NT2/D1 (cell line): Measurements from ENCODE around the gene SLC25A27.

Experiments
- DNase-seq: peaks from one replicate; pipeline ENCODE4 v3.0.0-alpha.2; 2011; ENCODE audit warnings: low read depth, low spot score
- H3K27me3 ChIP-seq: 2 replicates; pipeline ENCODE4 v1.6.0; 2011; ENCODE audit warnings: mild to moderate bottlenecking; ENCODE audit not compliant: insufficient read length, insufficient read depth
- H3K36me3 ChIP-seq: 2 replicates; pipeline ENCODE4 v1.6.1; 2011; ENCODE audit warnings: mild to moderate bottlenecking, low read length, mixed read lengths; ENCODE audit not compliant: insufficient read depth, insufficient read length
- H3K4me1 ChIP-seq: 2 replicates; pipeline ENCODE4 v1.5.1; 2011; ENCODE audit not compliant: insufficient read depth, insufficient read length
- H3K4me3 ChIP-seq: 2 replicates; pipeline ENCODE4 v1.5.1; 2011; ENCODE audit warnings: low read depth; ENCODE audit not compliant: insufficient read length
- H3K9ac ChIP-seq: 2 replicates; pipeline ENCODE4 v1.6.0; 2011; ENCODE audit warnings: low read depth; ENCODE audit not compliant: insufficient read length
- H3K9me3 ChIP-seq: 2 replicates; pipeline ENCODE4 v1.5.1; 2011; ENCODE audit warnings: mild to moderate bottlenecking, low read length; ENCODE audit not compliant: insufficient read depth
- SUZ12 ChIP-seq: IDR thresholded peaks from 2 replicates; pipeline ENCODE4 v1.6.1; 2011; ENCODE audit not compliant: insufficient read length, insufficient read depth; ENCODE audit errors: extremely low read depth
- YY1 ChIP-seq: IDR thresholded peaks from 2 replicates; pipeline ENCODE4 v1.6.1; 2011; ENCODE audit not compliant: insufficient read length, insufficient read depth
- ZNF274 ChIP-seq: IDR thresholded peaks from 2 replicates; pipeline ENCODE4 v1.6.1; 2011; ENCODE audit warnings: mild to moderate bottlenecking, low read depth, low read length

Gene SLC25A27

GRCh38 chr6:46652603-46653438 is at the start of gene SLC25A27, which contains the start of gene CYP39A1:
TSS of gene SLC25A27 (plus strand) at chr6:46652975. CDS start at chr6:46653193, 218 bp downstream.
TSS of gene CYP39A1 (minus strand) at chr6:46652818. CDS start at chr6:46652582, 236 bp downstream.
- Histone ChIP-seq H3K4me1 (no peaks in the 10 kb centered on the region), H3K36me3 (no peaks in the 10 kb centered on the region), H3K9ac (peak within 1 kb of the TSS; percentile 72), H3K4me3 (peak within 1 kb of the TSS; percentile 86), H3K27me3 (peaks cover 25% of the 10 kb centered on the region), H3K9me3 (no peaks in the 10 kb centered on the region)
- peak; percentile 77 for DNase-seq
- no peak for TF ChIP-seq ZNF274
- no peak for TF ChIP-seq YY1
- peak; percentile 57 for TF ChIP-seq SUZ12

GRCh38 chr6:46605091-46605797 is 47.5 kb upstream of the SLC25A27 start:
- Histone ChIP-seq H3K4me3 (no peak overlapping the region), H3K9ac (no peak overlapping the region), H3K27me3 (no peaks in the 10 kb centered on the region), H3K4me1 (no peaks in the 10 kb centered on the region), H3K9me3 (no peaks in the 10 kb centered on the region), H3K36me3 (no peaks in the 10 kb centered on the region)
- TF ChIP-seq ZNF274 (no peak), SUZ12 (no peak), YY1 (no peak)
- no peak for DNase-seq

DNA sequence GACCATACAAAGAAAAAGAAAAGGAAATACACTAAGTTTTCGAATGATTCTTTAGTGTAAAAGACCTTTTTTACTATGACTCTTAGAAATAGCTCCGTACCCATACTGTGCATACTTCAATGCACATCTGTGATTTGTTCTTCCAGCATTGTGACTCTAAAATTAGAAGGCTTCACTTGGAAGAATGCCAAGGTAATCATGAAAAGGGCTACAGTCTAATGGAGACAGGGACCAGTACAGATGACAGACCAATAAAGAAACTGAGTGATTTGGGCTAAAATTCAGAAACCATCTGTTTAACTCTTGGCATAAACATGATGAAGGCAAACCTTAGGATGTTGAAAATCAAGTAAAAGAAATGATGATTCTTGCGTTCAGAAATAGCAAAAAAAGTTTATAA is 46.4 kb upstream of the SLC25A27 start:
- Histone ChIP-seq H3K27me3 (no peaks in the 10 kb centered on the region), H3K4me3 (no peak overlapping the region), H3K4me1 (no peaks in the 10 kb centered on the region), H3K9me3 (no peaks in the 10 kb centered on the region), H3K9ac (no peak overlapping the region), H3K36me3 (no peaks in the 10 kb centered on the region)
- DNase-seq: no peak
- TF ChIP-seq YY1 (no peak), ZNF274 (no peak), SUZ12 (no peak)

DNA sequence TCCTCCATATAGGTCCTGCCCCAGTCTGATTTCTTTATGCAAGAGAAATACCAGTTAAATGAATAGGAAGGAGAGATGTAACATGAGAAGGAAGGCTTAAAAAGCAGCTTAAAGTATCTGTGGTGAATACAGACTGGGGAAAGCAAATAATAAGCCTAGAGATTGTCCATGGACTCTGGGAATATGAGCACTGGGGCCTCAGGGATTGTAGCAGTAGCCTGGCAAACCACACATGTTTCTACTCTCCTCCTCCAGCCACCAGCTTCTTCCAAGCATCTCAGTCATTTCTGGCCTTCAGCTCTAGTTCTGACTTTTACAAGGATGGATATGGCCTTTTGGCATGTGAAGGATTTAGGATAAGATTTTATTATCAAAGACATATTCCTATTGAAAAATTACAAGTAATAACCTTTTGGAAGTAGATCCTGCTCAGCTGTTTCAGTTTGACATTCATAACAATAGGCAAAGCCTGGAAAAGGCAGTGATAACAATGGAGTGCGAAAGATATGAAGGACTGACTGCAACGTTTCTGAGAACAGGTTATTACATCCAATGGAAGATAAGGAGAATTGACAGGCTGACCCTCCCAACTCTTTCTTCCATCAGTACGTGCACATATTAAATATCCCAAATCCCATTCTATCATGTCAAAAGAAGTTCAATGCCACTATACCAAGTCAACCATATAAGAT is 41.8 kb upstream of the SLC25A27 start:
- no peaks in the 10 kb centered on the region for H3K4me1 ChIP-seq
- DNase-seq: no peak
- H3K9ac ChIP-seq: no peak overlapping the region
- no peaks in the 10 kb centered on the region for H3K9me3 ChIP-seq
- no peaks in the 10 kb centered on the region for H3K27me3 ChIP-seq
- H3K36me3 ChIP-seq: no peaks in the 10 kb centered on the region
- no peak overlapping the region for H3K4me3 ChIP-seq
- TF ChIP-seq SUZ12 (no peak), YY1 (no peak), ZNF274 (no peak)

DNA sequence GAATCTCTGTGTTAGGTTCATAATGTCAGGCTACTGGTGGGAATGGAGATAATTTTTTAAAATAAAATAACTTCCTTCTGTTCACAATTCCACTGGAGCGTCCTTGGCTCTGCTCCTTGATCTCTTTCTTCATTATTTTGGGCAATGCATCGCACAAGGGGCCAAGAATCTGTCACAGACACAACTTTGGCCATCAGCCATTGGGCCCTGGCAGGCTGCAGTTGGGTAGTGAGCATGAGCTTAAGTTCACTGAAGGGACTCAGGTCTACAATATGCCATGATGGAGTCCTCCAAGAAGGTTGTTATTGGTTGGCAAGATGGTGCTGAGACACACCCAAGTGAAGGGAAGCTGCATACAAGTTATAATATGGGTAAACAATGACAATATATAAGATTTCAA is 40.1 kb upstream of the SLC25A27 start:
- no peak for TF ChIP-seq ZNF274
- TF ChIP-seq YY1: no peak
- TF ChIP-seq SUZ12: no peak
- Histone ChIP-seq H3K4me3 (no peak overlapping the region), H3K27me3 (no peaks in the 10 kb centered on the region), H3K36me3 (no peaks in the 10 kb centered on the region), H3K4me1 (no peaks in the 10 kb centered on the region), H3K9ac (no peak overlapping the region), H3K9me3 (no peaks in the 10 kb centered on the region)
- no peak for DNase-seq

GRCh38 chr6:46618726-46619125 is 34.0 kb upstream of the SLC25A27 start:
- TF ChIP-seq ZNF274: no peak
- TF ChIP-seq SUZ12: no peak
- no peak for TF ChIP-seq YY1
- H3K27me3 ChIP-seq: no peaks in the 10 kb centered on the region
- H3K9ac ChIP-seq: no peak overlapping the region
- no peaks in the 10 kb centered on the region; the same call in 1 of the 2 replicates for H3K9me3 ChIP-seq
- H3K4me1 ChIP-seq: no peaks in the 10 kb centered on the region
- no peak overlapping the region for H3K4me3 ChIP-seq
- DNase-seq: no peak
- H3K36me3 ChIP-seq: no peaks in the 10 kb centered on the region
